ENCODE data around the gene MATCAP1.
A peak's percentile ranks its signal among the peaks of the same experiment; 100 is the strongest.

Gene MATCAP1

DNA sequence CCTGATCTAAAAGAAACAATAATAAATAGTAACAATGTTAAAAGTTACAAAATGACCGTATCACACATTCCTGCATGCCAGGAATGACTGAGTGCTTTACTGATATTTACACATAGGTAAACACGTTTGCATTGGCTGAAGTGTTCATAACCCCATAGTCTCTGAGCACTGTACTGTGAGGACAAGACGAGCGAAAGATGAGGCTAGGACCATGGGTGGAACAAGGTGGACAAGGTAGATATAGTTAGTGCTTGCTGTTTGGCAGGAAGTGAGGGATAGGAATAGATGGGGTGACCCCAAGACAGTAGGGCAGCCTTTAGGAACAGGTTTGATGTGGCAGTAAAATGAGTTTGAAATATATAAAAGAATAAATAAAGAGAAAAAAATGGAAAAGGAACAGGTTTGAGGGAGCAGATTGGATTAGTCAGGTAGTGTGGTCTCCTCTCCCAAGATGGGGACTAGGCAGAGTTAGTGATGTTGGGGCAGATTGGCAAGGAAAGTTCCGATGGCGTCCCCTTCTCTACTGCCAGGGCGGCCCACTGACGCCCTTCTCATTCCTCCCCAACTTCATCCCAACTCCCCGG lies 7.7 kb upstream of the MATCAP1 start:
- H3K4me3 ChIP-seq (ENCODE audit: low read depth, low read length) = peak overlapping the region; percentile 49
- DNase-seq (ENCODE audit: low read depth) = no peak
- no peak for TF ChIP-seq MAX (IDR thresholded peaks at IDR 0.05; ENCODE audit: low read depth, low read length)
- TF ChIP-seq, protein P1, sequence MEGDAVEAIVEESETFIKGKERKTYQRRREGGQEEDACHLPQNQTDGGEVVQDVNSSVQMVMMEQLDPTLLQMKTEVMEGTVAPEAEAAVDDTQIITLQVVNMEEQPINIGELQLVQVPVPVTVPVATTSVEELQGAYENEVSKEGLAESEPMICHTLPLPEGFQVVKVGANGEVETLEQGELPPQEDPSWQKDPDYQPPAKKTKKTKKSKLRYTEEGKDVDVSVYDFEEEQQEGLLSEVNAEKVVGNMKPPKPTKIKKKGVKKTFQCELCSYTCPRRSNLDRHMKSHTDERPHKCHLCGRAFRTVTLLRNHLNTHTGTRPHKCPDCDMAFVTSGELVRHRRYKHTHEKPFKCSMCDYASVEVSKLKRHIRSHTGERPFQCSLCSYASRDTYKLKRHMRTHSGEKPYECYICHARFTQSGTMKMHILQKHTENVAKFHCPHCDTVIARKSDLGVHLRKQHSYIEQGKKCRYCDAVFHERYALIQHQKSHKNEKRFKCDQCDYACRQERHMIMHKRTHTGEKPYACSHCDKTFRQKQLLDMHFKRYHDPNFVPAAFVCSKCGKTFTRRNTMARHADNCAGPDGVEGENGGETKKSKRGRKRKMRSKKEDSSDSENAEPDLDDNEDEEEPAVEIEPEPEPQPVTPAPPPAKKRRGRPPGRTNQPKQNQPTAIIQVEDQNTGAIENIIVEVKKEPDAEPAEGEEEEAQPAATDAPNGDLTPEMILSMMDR (IDR thresholded peaks at IDR 0.05; ENCODE audit: low read depth, low read length) = no peak
- TF ChIP-seq POLR2A (IDR thresholded peaks at IDR 0.05; ENCODE audit: extremely low read depth, insufficient read length) = no peak
- no peak for TF ChIP-seq MYC (IDR thresholded peaks at IDR 0.05; ENCODE audit: low read depth, low read length)

GRCh38 chr16:67190448-67191399 lies 7.0 kb upstream of the MATCAP1 start:
- TF ChIP-seq MAX (IDR thresholded peaks at IDR 0.05; ENCODE audit: low read depth, low read length) (no peak), MYC (IDR thresholded peaks at IDR 0.05; ENCODE audit: low read depth, low read length) (no peak), POLR2A (IDR thresholded peaks at IDR 0.05; ENCODE audit: extremely low read depth, insufficient read length) (no peak)
- TF ChIP-seq, protein P1 (IDR thresholded peaks at IDR 0.05; ENCODE audit: low read depth, low read length) = no peak
- DNase-seq (ENCODE audit: low read depth) = no peak
- no peak overlapping the region for H3K4me3 ChIP-seq (ENCODE audit: low read depth, low read length)

DNA sequence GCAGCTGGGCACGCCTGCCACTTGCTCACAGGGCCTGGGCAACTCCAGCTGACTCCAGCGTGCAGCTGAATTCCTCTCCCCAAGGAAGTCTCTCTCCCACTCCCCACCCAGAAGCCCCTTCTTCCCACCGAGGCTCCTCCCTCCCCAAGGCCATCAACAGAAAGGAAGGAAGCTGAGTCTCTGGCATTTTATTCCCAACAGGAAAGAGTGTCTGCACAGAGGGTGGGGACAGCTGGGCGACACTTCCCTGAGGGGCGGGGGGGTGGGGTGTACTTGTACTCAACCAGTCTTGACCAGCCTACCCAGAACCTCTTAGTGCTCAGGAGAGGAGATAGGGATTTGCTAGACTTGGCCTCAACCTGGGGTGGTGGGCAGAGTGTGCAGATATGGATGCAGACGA lies 6.3 kb upstream of the MATCAP1 start, which contains the start of gene EXOC3L1:
Gene EXOC3L1 (minus strand): TSS at position 96 of the 400 bp plus-strand sequence. CDS start 460 bp downstream, outside the sequence.
- TF ChIP-seq, protein P1 (IDR thresholded peaks at IDR 0.05; ENCODE audit: low read depth, low read length) = no peak
- TF ChIP-seq MAX (IDR thresholded peaks at IDR 0.05; ENCODE audit: low read depth, low read length) (no peak), MYC (IDR thresholded peaks at IDR 0.05; ENCODE audit: low read depth, low read length) (no peak), POLR2A (IDR thresholded peaks at IDR 0.05; ENCODE audit: extremely low read depth, insufficient read length) (no peak)
- no peak for DNase-seq (ENCODE audit: low read depth)
- no peak within 1 kb of the TSS for H3K4me3 ChIP-seq (ENCODE audit: low read depth, low read length)

DNA sequence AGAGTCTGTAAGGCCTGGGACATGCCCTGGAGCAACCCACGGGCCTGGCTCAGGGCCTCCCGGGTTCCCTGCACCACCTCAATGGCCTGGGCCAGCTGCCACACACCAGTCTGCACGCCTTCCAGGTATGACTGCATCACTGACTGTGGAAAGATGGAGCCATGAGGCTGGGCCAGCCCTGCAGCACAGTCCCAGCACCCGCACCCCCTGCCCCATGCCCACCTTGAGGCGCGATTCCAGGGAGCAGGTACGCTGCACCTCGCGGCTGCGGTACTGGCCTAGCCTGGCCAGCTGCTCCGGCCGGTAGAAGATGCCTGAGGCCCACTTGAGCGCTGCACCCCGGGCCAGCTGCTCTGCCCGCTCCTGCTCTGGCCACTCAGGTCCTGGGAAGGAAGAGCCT lies 5.0 kb upstream of the MATCAP1 start:
- no peak for DNase-seq (ENCODE audit: low read depth)
- H3K4me3 ChIP-seq (ENCODE audit: low read depth, low read length) = no peak overlapping the region
- TF ChIP-seq POLR2A (IDR thresholded peaks at IDR 0.05; ENCODE audit: extremely low read depth, insufficient read length) (no peak), MYC (IDR thresholded peaks at IDR 0.05; ENCODE audit: low read depth, low read length) (no peak), MAX (IDR thresholded peaks at IDR 0.05; ENCODE audit: low read depth, low read length) (no peak)
- TF ChIP-seq, protein P1 (IDR thresholded peaks at IDR 0.05; ENCODE audit: low read depth, low read length) = no peak

DNA sequence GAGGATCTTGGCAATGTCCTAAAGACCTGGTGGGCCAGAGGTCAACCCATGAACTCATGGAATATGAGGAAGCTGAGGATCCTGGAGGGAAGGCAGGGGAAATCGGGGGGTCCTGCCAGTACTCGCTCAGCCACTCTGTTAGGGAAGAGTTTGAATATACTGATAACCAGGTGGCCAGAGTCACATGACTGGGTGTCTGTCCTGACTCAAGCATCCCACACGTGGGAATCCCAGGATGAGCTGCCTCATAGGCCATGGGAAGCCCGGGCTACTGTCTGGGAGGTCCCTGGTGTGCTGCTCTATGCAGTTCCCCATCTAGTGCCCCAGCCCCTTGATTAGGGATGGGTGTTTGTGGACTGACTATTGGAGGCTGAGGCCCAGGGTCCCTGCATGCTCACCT lies 4.6 kb upstream of the MATCAP1 start:
- no peak for DNase-seq (ENCODE audit: low read depth)
- H3K4me3 ChIP-seq (ENCODE audit: low read depth, low read length) = no peak overlapping the region
- TF ChIP-seq MAX (IDR thresholded peaks at IDR 0.05; ENCODE audit: low read depth, low read length) (no peak), POLR2A (IDR thresholded peaks at IDR 0.05; ENCODE audit: extremely low read depth, insufficient read length) (no peak), MYC (IDR thresholded peaks at IDR 0.05; ENCODE audit: low read depth, low read length) (no peak)
- TF ChIP-seq, protein P1 (IDR thresholded peaks at IDR 0.05; ENCODE audit: low read depth, low read length) = no peak

Data from NB4 (cell line).